HepG2 (cell line): ENCODE measurements around the gene SH3BP5. TPM values are rescaled to one million over a fixed set of nuclear protein-coding genes. Genes with fewer than 3 reads are reported as not detected.

ENCODE experiments used
- ARNT2 ChIP-seq: sonication (generic); formaldehyde crosslinking; IDR thresholded peaks from 2 replicates; pipeline ENCODE4 v1.8.0; 2022; ENCODE audit warnings: mild to moderate bottlenecking, low read depth, missing genetic modification reagents, moderate library complexity
- GABPB1 ChIP-seq: IDR thresholded peaks from 2 replicates; pipeline ENCODE4 v1.6.1; 2016; ENCODE audit warnings: mild to moderate bottlenecking, missing genetic modification reagents, moderate library complexity, missing compliant biosample characterization
- KLF11 ChIP-seq: IDR thresholded peaks from 2 replicates; pipeline ENCODE4 v1.6.1; 2016; ENCODE audit warnings: missing compliant biosample characterization
- NFIB ChIP-seq: sonication (generic); formaldehyde crosslinking; IDR thresholded peaks from 2 replicates; pipeline ENCODE4 v1.9.0; 2021; ENCODE audit warnings: missing genetic modification reagents, mild to moderate bottlenecking, borderline replicate concordance
- PAF1 ChIP-seq: IDR thresholded peaks from 2 replicates; pipeline ENCODE4 v1.6.1; 2016; ENCODE audit warnings: missing genetic modification reagents, missing compliant biosample characterization
- SMAD9 ChIP-seq: sonication (generic); formaldehyde crosslinking; IDR thresholded peaks from 2 replicates; pipeline ENCODE4 v1.5.1; 2020; ENCODE audit warnings: mild to moderate bottlenecking, missing genetic modification reagents
- SNRNP70 ChIP-seq: fragments of 200-400 bp; formaldehyde crosslinking; IDR thresholded peaks from 2 replicates; pipeline ENCODE4 v1.6.1; 2017; ENCODE audit warnings: mild to moderate bottlenecking, low read depth, low read length, moderate library complexity
- ZNF383 ChIP-seq: sonication (generic); formaldehyde crosslinking; IDR thresholded peaks from 2 replicates; pipeline ENCODE4 v1.4.0; 2020; ENCODE audit warnings: missing genetic modification reagents, mild to moderate bottlenecking, borderline replicate concordance
- ZNF543 ChIP-seq: sonication (generic); formaldehyde crosslinking; IDR thresholded peaks from 2 replicates; pipeline ENCODE4 v1.4.0; 2020; ENCODE audit warnings: mild to moderate bottlenecking, missing genetic modification reagents
- polyA plus RNA-seq, 8 experiments: library from polyadenylated mRNA; depleted of rRNA in 3 of 8; stranded (reverse) in 7 of 8; unstranded in 1 of 8; fragments of >200 nt; fragmentation: Illumina TruSeq in 4 of 8; extraction: Trizol in 4 of 8; gene quantifications; 2 replicates each; pipeline versions ENCODE4 v1.2.1 to v1.2.3, GENCODE V29; 2011 to 2016; ENCODE audit warnings: low read depth in 4 of 8, missing spikeins in 1 of 8, mixed read lengths in 1 of 8; ENCODE audit not compliant: insufficient read depth in 1 of 8
- total RNA-seq, 5 experiments: library from RNA; depleted of rRNA; stranded (reverse); fragments of >200 nt; fragmentation: Illumina TruSeq; extraction: Trizol; gene quantifications; 2 replicates each; pipeline ENCODE4 v1.2.3, GENCODE V29; 2016; ENCODE audit warnings: low read depth in 1 of 5
- TF ChIP-seq, protein P1 (sequence below): IDR thresholded peaks from 2 replicates; pipeline ENCODE4 v1.6.1; 2016; ENCODE audit warnings: low read depth, missing genetic modification reagents, missing compliant biosample characterization
- TF ChIP-seq, protein P2 (sequence below): sonication (generic); formaldehyde crosslinking; IDR thresholded peaks from 2 replicates; pipeline ENCODE4 v1.4.0; 2020; ENCODE audit warnings: mild to moderate bottlenecking, missing genetic modification reagents, borderline replicate concordance

SH3BP5 gene
- total and polyA plus RNA-seq, 2 of the 13 experiments (the other 11 are each of a cell fraction or from before 2014, with no cell fraction given): 0.09 to 0.16 TPM

DNA sequence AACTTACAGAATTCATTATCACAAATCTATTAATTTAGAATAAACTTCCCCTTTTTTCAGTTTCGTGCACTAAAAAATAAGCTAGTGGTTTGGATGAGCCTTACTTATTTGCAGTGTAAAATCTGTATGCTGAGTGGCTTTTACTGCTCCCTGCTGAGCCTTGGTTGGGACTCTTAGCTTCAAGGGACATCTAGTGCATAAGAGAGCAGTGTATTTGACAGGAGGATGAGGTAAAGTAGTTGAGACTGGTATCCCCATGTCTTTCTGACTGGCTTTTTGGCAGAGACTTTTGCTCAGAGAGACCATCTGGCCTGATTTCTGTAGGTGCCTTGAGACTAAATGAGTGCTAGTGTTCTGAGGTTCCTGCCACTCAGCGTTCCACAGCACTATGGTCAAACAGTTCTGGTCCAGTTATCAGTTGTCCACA is 114.5 kb downstream of the SH3BP5 start (continued):
- no peak for TF ChIP-seq ARNT2 (CRISPR knock-in tag)
- TF ChIP-seq SMAD9 (CRISPR knock-in tag): no peak
- no peak for TF ChIP-seq GABPB1 (CRISPR knock-in tag)
- TF ChIP-seq NFIB: no peak
- TF ChIP-seq ZNF543 (CRISPR knock-in tag): no peak
- TF ChIP-seq PAF1: no peak
- no peak for TF ChIP-seq ZNF383
- no peak for TF ChIP-seq SNRNP70
- TF ChIP-seq KLF11: no peak
- TF ChIP-seq, protein P1, sequence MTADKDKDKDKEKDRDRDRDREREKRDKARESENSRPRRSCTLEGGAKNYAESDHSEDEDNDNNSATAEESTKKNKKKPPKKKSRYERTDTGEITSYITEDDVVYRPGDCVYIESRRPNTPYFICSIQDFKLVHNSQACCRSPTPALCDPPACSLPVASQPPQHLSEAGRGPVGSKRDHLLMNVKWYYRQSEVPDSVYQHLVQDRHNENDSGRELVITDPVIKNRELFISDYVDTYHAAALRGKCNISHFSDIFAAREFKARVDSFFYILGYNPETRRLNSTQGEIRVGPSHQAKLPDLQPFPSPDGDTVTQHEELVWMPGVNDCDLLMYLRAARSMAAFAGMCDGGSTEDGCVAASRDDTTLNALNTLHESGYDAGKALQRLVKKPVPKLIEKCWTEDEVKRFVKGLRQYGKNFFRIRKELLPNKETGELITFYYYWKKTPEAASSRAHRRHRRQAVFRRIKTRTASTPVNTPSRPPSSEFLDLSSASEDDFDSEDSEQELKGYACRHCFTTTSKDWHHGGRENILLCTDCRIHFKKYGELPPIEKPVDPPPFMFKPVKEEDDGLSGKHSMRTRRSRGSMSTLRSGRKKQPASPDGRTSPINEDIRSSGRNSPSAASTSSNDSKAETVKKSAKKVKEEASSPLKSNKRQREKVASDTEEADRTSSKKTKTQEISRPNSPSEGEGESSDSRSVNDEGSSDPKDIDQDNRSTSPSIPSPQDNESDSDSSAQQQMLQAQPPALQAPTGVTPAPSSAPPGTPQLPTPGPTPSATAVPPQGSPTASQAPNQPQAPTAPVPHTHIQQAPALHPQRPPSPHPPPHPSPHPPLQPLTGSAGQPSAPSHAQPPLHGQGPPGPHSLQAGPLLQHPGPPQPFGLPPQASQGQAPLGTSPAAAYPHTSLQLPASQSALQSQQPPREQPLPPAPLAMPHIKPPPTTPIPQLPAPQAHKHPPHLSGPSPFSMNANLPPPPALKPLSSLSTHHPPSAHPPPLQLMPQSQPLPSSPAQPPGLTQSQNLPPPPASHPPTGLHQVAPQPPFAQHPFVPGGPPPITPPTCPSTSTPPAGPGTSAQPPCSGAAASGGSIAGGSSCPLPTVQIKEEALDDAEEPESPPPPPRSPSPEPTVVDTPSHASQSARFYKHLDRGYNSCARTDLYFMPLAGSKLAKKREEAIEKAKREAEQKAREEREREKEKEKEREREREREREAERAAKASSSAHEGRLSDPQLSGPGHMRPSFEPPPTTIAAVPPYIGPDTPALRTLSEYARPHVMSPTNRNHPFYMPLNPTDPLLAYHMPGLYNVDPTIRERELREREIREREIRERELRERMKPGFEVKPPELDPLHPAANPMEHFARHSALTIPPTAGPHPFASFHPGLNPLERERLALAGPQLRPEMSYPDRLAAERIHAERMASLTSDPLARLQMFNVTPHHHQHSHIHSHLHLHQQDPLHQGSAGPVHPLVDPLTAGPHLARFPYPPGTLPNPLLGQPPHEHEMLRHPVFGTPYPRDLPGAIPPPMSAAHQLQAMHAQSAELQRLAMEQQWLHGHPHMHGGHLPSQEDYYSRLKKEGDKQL: no peak
- TF ChIP-seq, protein P2, sequence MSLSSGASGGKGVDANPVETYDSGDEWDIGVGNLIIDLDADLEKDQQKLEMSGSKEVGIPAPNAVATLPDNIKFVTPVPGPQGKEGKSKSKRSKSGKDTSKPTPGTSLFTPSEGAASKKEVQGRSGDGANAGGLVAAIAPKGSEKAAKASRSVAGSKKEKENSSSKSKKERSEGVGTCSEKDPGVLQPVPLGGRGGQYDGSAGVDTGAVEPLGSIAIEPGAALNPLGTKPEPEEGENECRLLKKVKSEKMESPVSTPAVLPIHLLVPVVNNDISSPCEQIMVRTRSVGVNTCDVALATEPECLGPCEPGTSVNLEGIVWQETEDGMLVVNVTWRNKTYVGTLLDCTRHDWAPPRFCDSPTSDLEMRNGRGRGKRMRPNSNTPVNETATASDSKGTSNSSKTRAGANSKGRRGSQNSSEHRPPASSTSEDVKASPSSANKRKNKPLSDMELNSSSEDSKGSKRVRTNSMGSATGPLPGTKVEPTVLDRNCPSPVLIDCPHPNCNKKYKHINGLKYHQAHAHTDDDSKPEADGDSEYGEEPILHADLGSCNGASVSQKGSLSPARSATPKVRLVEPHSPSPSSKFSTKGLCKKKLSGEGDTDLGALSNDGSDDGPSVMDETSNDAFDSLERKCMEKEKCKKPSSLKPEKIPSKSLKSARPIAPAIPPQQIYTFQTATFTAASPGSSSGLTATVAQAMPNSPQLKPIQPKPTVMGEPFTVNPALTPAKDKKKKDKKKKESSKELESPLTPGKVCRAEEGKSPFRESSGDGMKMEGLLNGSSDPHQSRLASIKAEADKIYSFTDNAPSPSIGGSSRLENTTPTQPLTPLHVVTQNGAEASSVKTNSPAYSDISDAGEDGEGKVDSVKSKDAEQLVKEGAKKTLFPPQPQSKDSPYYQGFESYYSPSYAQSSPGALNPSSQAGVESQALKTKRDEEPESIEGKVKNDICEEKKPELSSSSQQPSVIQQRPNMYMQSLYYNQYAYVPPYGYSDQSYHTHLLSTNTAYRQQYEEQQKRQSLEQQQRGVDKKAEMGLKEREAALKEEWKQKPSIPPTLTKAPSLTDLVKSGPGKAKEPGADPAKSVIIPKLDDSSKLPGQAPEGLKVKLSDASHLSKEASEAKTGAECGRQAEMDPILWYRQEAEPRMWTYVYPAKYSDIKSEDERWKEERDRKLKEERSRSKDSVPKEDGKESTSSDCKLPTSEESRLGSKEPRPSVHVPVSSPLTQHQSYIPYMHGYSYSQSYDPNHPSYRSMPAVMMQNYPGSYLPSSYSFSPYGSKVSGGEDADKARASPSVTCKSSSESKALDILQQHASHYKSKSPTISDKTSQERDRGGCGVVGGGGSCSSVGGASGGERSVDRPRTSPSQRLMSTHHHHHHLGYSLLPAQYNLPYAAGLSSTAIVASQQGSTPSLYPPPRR: no peak
